Panc1 (cell line): Measurements from ENCODE around the gene SV2B. TPM values are rescaled to one million over a fixed set of nuclear protein-coding genes. Genes with fewer than 3 reads are reported as not detected.

ENCODE experiments used
- ATAC-seq: fragments of 200-7000 bp; cut with Tn5 transposase; 2 replicates; pipeline ENCODE4 v1.9.1; 2020; ENCODE audit warnings: mild to moderate bottlenecking, moderate library complexity
- BruUV-seq: library from RNA; stranded (reverse); fragments of 400-500 nt; replicated peaks from 2 replicates; lab custom pipeline; 2021; lab: Mats Ljungman, UMichigan
- CTCF ChIA-PET: fragments of 300-600 bp; sonication (Branson Sonifier 250); formaldehyde crosslinking; loops from one replicate; lab custom pipeline; 2022; ENCODE audit warnings: antibody characterized with exemption; lab: Charles Lee
- POLR2A ChIA-PET: fragments of 300-600 bp; sonication (Branson Sonifier 250); formaldehyde crosslinking; loops from one replicate; lab custom pipeline; 2022; ENCODE audit warnings: antibody characterized with exemption; lab: Charles Lee
- DNase-seq: peaks from one replicate; pipeline ENCODE4 v3.0.0-alpha.2; 2010; ENCODE audit warnings: low read depth, low spot score
- H3K27ac ChIP-seq: 2 replicates; pipeline ENCODE4 v1.5.1; 2011; ENCODE audit warnings: mild to moderate bottlenecking, low read length, inconsistent platforms
- H3K27me3 ChIP-seq: fragments of 200-500 bp; sonication (Bioruptor generic); 2 replicates; pipeline ENCODE4 v1.6.0; 2014; ENCODE audit warnings: low read length, inconsistent platforms; ENCODE audit not compliant: control insufficient read depth, insufficient read depth
- H3K36me3 ChIP-seq: fragments of 200-500 bp; sonication (Bioruptor generic); 2 replicates; pipeline ENCODE4 v1.5.1; 2014; ENCODE audit warnings: inconsistent platforms, mild to moderate bottlenecking, low read length, moderate library complexity; ENCODE audit not compliant: control insufficient read depth, insufficient read depth
- H3K4me1 ChIP-seq: 2 replicates; pipeline ENCODE4 v1.5.1; 2011; ENCODE audit warnings: inconsistent platforms, mild to moderate bottlenecking, low read length, moderate library complexity; ENCODE audit not compliant: control insufficient read depth, insufficient read depth
- H3K4me3 ChIP-seq, 2 experiments: 2 replicates each; pipeline ENCODE4 v1.5.1; 2011 to 2012; ENCODE audit warnings: low read depth in 2 of 2, low read length in 2 of 2, mild to moderate bottlenecking in 2 of 2, inconsistent platforms in 1 of 2, moderate library complexity in 1 of 2
- H3K9me3 ChIP-seq: fragments of 200-500 bp; sonication (Bioruptor generic); 2 replicates; pipeline ENCODE4 v1.5.1; 2014; ENCODE audit warnings: low read depth, mild to moderate bottlenecking, inconsistent platforms, low read length, moderate library complexity; ENCODE audit not compliant: control insufficient read depth, insufficient read depth
- CTCF ChIP-seq: fragments of 450-650 bp; IDR thresholded peaks from 2 replicates; pipeline ENCODE4 v1.5.1; 2017; ENCODE audit warnings: mild to moderate bottlenecking
- POLR2AphosphoS5 ChIP-seq: IDR thresholded peaks from 2 replicates; pipeline ENCODE4 v1.6.1; 2012; ENCODE audit warnings: mild to moderate bottlenecking, low read depth, low read length, moderate library complexity
- SIN3A ChIP-seq: IDR thresholded peaks from 2 replicates; pipeline ENCODE4 v1.6.1; 2012; ENCODE audit warnings: low read depth, mild to moderate bottlenecking, low read length, moderate library complexity, borderline replicate concordance; ENCODE audit not compliant: insufficient read depth
- TCF7L2 ChIP-seq: IDR thresholded peaks from 2 replicates; pipeline ENCODE4 v1.6.1; 2011; ENCODE audit warnings: mild to moderate bottlenecking, low read depth, low read length, inconsistent platforms
- in situ Hi-C: cut with HindIII; loops from 2 replicates; pipeline ENCODE4 v1.10.0; 2016; ENCODE audit warnings: low sequenced_read_pairs, low pct_unique_long_range_greater_than_20kb
- intact Hi-C: fragments of 100-400 bp; cut with micrococcal nuclease; formaldehyde crosslinking; loops from one replicate; pipeline ENCODE4 v1.10.0; 2022; ENCODE audit not compliant: unreplicated experiment
- total RNA-seq: library from RNA; stranded (reverse); gene quantifications from one replicate; pipeline ENCODE4 v1.2.1, GENCODE V29; 2021; ENCODE audit not compliant: unreplicated experiment
- TF ChIP-seq, protein P1 (sequence below), 2 experiments: IDR thresholded peaks; 2 replicates each; pipeline ENCODE4 v1.6.1; 2011 to 2012; ENCODE audit warnings: low read depth in 2 of 2, control low read depth in 1 of 2, low read length in 1 of 2, mild to moderate bottlenecking in 1 of 2, moderate library complexity in 1 of 2; ENCODE audit not compliant: insufficient read depth in 1 of 2

The SV2B gene
- total RNA-seq, 1 experiment from 2014 or later = not detected

- POLR2A ChIA-PET = no interaction called here
- ATAC-seq = no peak
- no TSS peak for BruUV-seq
- CTCF ChIA-PET = no interaction called here
- intact Hi-C loops = no loop called here
- H3K27me3 ChIP-seq = peaks cover 11% of the 10 kb centered on the region
- no peaks in the 10 kb centered on the region for H3K9me3 ChIP-seq
- no peak overlapping the region for H3K4me3 ChIP-seq
- in situ Hi-C loops = no loop called here
- H3K36me3 ChIP-seq = no peaks in the 10 kb centered on the region
- no peak overlapping the region for H3K27ac ChIP-seq
- no peak for TF ChIP-seq POLR2AphosphoS5
- TF ChIP-seq CTCF = no peak
- TF ChIP-seq TCF7L2 = no peak
- no peak for TF ChIP-seq SIN3A
- TF ChIP-seq, protein P1, sequence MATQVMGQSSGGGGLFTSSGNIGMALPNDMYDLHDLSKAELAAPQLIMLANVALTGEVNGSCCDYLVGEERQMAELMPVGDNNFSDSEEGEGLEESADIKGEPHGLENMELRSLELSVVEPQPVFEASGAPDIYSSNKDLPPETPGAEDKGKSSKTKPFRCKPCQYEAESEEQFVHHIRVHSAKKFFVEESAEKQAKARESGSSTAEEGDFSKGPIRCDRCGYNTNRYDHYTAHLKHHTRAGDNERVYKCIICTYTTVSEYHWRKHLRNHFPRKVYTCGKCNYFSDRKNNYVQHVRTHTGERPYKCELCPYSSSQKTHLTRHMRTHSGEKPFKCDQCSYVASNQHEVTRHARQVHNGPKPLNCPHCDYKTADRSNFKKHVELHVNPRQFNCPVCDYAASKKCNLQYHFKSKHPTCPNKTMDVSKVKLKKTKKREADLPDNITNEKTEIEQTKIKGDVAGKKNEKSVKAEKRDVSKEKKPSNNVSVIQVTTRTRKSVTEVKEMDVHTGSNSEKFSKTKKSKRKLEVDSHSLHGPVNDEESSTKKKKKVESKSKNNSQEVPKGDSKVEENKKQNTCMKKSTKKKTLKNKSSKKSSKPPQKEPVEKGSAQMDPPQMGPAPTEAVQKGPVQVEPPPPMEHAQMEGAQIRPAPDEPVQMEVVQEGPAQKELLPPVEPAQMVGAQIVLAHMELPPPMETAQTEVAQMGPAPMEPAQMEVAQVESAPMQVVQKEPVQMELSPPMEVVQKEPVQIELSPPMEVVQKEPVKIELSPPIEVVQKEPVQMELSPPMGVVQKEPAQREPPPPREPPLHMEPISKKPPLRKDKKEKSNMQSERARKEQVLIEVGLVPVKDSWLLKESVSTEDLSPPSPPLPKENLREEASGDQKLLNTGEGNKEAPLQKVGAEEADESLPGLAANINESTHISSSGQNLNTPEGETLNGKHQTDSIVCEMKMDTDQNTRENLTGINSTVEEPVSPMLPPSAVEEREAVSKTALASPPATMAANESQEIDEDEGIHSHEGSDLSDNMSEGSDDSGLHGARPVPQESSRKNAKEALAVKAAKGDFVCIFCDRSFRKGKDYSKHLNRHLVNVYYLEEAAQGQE (IDR thresholded peaks at IDR 0.05; ENCODE audit: insufficient read depth in 1 of 2, low read depth in 2 of 2, low read length in 1 of 2) = no peak
- H3K4me1 ChIP-seq = no peaks in the 10 kb centered on the region
- DNase-seq = no peak
Measured at GRCh38 chr15:91128016-91128415, 28.0 kb downstream of the SV2B start.

GRCh38 chr15:91129436-91129835 is 29.4 kb downstream of the SV2B start:
- ChIA-PET CTCF (no interaction called here), POLR2A (no interaction called here)
- DNase-seq = no peak
- TF ChIP-seq TCF7L2 (no peak), SIN3A (no peak), CTCF (no peak), POLR2AphosphoS5 (no peak)
- TF ChIP-seq, protein P1 (IDR thresholded peaks at IDR 0.05; ENCODE audit: insufficient read depth in 1 of 2, low read depth in 2 of 2, low read length in 1 of 2) = no peak
- no peak for ATAC-seq
- no peaks in the 10 kb centered on the region for H3K4me1 ChIP-seq
- no peak overlapping the region for H3K27ac ChIP-seq
- no peaks in the 10 kb centered on the region for H3K36me3 ChIP-seq
- no peaks in the 10 kb centered on the region for H3K9me3 ChIP-seq
- in situ Hi-C loops = no loop called here
- no TSS peak for BruUV-seq
- H3K4me3 ChIP-seq = no peak overlapping the region
- intact Hi-C loops = no loop called here
- H3K27me3 ChIP-seq = peaks cover 11% of the 10 kb centered on the region
